ENCODE data around the gene COA3. TPM values are rescaled to one million over a fixed set of nuclear protein-coding genes. Genes with fewer than 3 reads are reported as not detected.

The COA3 gene
- total RNA-seq, 1 donor from 2014 or later = 59.8 TPM

DNA sequence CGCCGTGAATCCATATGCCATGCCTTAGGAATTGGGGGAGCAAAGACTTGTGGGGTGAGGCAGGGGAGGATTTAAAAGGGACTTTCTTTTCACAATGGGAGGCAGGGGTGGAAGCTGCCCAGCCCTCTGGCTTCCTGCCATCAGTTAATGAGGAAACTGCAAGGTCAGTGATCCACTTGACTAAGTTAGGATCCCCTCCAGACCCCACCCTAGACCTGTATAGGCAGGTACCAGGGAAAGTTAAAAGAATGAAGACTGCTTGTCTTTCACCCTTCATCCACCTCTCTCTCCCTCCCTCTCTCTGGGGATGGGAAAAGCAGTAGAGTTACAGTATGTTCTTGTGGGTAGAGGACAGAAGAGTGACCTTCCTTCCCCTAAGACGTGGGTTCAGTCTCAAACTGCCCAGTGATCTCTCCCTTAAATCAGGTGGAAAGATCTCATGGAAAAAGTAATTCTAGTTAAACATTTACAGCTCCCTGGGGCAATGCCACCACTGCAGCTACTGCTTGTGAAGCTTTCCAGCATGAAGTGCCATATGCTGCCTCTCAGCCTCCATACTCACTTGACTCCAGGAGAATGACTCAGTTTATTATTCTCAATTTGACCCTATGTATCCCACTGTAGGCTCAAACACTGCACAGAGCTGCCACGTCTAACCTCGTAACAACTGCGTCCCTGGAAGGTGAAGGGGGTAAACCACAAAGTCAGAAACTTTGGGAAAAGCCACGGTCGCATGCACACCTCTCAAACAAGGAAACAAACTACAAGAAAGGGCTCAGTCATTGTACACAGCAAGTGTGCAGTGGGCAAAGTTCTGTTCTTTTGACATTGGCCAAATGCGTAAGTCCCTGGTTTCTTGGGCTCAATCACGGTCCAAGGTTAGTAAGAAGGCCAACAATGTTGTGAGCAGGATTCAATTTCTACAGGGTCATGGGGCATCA, 1.2 kb downstream of the COA3 start:
- Histone ChIP-seq H3K27me3 (ENCODE audit: control insufficient read depth, insufficient read depth, low read length) (no peaks in the 10 kb centered on the region), H3K4me3 (ENCODE audit: low read depth, low read length) (peak overlapping the region; percentile 76), H3K36me3 (ENCODE audit: control insufficient read depth, insufficient read depth, low read length) (peaks cover 4% of the 10 kb centered on the region)
- TF ChIP-seq, protein P1, sequence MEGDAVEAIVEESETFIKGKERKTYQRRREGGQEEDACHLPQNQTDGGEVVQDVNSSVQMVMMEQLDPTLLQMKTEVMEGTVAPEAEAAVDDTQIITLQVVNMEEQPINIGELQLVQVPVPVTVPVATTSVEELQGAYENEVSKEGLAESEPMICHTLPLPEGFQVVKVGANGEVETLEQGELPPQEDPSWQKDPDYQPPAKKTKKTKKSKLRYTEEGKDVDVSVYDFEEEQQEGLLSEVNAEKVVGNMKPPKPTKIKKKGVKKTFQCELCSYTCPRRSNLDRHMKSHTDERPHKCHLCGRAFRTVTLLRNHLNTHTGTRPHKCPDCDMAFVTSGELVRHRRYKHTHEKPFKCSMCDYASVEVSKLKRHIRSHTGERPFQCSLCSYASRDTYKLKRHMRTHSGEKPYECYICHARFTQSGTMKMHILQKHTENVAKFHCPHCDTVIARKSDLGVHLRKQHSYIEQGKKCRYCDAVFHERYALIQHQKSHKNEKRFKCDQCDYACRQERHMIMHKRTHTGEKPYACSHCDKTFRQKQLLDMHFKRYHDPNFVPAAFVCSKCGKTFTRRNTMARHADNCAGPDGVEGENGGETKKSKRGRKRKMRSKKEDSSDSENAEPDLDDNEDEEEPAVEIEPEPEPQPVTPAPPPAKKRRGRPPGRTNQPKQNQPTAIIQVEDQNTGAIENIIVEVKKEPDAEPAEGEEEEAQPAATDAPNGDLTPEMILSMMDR (IDR thresholded peaks at IDR 0.05; ENCODE audit: insufficient read depth, low read length, severe bottlenecking) = no peak
- FAIRE-seq (no peak), DNase-seq (ENCODE audit: low read depth) (peak; percentile 52)

DNA sequence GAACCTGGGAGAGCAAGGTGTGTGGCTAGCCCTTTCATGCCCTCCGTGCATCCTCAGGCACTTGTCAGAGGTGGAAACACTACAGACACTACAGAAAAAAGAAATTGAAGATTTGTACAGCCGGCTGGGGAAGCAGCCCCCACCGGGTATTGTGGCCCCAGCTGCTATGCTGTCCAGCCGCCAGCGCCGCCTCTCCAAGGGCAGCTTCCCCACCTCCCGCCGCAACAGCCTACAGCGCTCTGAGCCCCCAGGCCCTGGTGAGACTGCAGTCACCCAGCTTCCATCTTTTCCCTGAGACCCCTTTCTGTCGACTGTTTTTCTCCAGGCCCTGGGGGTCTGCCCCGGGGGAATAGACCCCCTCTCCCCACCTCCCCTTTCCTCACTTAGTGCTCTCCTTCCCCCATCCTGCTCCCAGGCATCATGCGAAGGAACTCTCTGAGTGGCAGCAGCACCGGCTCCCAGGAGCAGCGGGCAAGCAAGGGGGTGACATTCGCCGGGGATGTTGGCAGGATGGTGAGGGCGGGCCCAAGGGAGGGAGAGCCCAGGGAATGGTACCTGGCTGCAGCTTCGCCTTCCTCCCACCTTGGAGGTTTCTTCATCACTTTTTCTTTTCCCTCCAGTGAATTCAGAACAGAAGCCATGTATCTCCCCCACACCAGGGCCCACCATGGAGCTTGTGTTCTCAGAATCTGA, 2.3 kb downstream of the COA3 start:
- TF ChIP-seq, protein P1 (IDR thresholded peaks at IDR 0.05; ENCODE audit: insufficient read depth, low read length, severe bottlenecking) = no peak
- Histone ChIP-seq H3K36me3 (ENCODE audit: control insufficient read depth, insufficient read depth, low read length) (peaks cover 4% of the 10 kb centered on the region), H3K27me3 (ENCODE audit: control insufficient read depth, insufficient read depth, low read length) (no peaks in the 10 kb centered on the region), H3K4me3 (ENCODE audit: low read depth, low read length) (no peak overlapping the region)
- DNase-seq (ENCODE audit: low read depth) (no peak), FAIRE-seq (no peak)

DNA sequence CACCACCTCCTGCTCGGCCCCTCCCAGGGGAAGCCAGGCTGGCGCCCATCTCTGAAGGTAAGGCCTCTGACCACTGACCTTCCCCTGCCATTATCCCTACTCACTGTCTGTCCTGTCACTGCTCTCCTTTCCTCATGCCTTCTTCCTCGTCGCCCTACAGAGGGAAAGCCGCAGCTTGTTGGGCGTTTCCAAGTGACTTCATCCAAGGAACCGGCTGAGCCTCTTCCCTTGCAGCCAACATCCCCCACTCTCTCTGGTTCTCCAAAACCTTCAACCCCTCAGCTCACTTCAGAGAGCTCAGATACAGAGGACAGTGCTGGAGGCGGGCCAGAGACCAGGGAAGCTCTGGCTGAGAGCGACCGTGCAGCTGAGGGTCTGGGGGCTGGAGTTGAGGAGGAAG, 3.0 kb downstream of the COA3 start:
- H3K36me3 ChIP-seq (ENCODE audit: control insufficient read depth, insufficient read depth, low read length) = peaks cover 4% of the 10 kb centered on the region
- FAIRE-seq (no peak), DNase-seq (ENCODE audit: low read depth) (no peak)
- H3K27me3 ChIP-seq (ENCODE audit: control insufficient read depth, insufficient read depth, low read length) = no peaks in the 10 kb centered on the region
- TF ChIP-seq, protein P1 (IDR thresholded peaks at IDR 0.05; ENCODE audit: insufficient read depth, low read length, severe bottlenecking) = no peak
- H3K4me3 ChIP-seq (ENCODE audit: low read depth, low read length) = no peak overlapping the region

DNA sequence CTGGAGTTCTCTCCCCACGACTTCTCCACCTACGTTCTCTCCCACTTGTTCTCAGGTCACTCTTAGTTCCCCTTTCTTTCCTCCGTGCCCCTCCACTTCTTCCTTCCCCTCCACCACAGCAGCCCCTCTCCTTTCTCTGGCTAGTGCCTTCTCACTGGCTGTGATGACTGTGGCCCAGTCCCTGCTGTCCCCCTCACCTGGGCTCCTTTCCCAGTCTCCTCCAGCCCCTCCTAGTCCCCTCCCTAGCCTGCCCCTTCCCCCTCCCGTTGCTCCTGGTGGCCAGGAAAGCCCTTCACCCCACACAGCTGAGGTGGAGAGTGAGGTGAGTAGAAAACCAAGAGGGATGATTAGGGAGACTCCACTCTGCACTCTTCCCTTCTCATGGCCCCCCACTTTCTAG, 3.4 kb downstream of the COA3 start:
- Histone ChIP-seq H3K36me3 (ENCODE audit: control insufficient read depth, insufficient read depth, low read length) (peaks cover 4% of the 10 kb centered on the region), H3K4me3 (ENCODE audit: low read depth, low read length) (no peak overlapping the region), H3K27me3 (ENCODE audit: control insufficient read depth, insufficient read depth, low read length) (no peaks in the 10 kb centered on the region)
- DNase-seq (ENCODE audit: low read depth) (no peak), FAIRE-seq (no peak)
- TF ChIP-seq, protein P1 (IDR thresholded peaks at IDR 0.05; ENCODE audit: insufficient read depth, low read length, severe bottlenecking) = no peak

DNA sequence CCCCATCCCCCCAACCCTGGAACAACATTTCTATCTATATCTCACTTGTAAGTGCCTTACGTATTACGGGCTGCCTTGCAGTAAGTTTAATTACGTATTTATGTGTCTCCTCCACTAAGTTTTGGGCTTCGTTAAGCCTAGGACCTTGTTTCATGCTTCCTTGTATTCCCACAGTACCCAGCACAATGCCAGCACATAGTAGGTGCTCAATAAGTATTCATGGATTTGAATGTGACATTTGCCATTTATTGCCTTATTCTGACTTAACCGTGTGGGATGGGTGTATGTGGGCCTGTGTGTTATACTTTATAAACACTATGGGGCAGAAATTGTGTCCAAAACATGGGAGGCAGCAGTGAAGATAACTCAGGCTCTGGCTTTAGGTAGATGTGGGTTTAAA, 6.0 kb downstream of the COA3 start:
- DNase-seq (ENCODE audit: low read depth) (no peak), FAIRE-seq (no peak)
- TF ChIP-seq, protein P1 (IDR thresholded peaks at IDR 0.05; ENCODE audit: insufficient read depth, low read length, severe bottlenecking) = no peak
- Histone ChIP-seq H3K27me3 (ENCODE audit: control insufficient read depth, insufficient read depth, low read length) (no peaks in the 10 kb centered on the region), H3K4me3 (ENCODE audit: low read depth, low read length) (no peak overlapping the region), H3K36me3 (ENCODE audit: control insufficient read depth, insufficient read depth, low read length) (peaks cover 4% of the 10 kb centered on the region)
